HG02840 (cell line): Measurements from ENCODE around the gene FKBP8.

ENCODE experiments used
- ATAC-seq: cut with Tn5 transposase; IDR thresholded peaks from one replicate; pipeline ENCODE4 v1.9.1; 2021; ENCODE audit warnings: mild to moderate bottlenecking, moderate library complexity, moderate number of reproducible peaks; ENCODE audit not compliant: unreplicated experiment, low FRiP score

FKBP8 gene

DNA sequence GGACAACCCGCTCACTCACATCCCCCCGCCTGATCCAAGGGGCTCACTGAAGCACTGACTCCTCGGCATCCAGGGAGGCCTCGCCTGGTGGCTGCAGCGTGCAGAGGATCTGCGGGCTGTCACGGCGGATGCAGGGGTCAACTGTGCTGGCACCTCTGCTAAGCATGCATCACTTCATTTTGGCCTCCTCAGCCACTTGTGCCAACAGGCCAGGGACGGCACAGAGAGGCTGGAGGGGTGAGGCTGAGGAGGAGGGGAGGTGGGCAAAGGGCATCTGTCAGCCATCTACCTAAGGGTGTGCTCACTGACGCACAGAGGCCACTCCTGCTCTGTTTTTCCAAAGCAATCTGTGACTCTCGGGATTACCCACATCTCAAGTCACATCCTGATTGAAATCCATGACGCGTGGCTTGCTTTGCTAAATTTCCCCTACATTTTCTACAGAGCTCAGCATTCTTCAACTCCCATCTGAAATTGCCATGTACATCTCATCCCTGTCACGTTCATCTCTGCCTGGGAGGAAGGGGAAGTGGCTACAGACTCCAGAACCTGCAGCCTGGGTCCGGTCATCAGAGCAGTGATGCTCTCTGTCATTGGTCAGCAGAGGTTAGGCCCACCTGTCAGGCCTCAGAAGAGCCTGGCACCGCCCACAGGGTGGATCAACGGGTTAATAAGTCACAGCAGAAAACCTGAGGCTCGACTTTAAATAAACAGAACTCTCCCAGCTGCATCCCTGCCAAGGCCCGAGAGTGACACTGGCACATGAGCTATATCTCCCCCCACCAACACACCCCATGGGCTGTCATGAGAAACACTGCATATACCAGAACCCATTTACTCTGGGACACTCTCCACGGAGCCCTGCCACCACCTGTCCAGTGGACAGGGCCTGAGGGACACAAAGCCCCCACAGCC is 39.1 kb downstream of the FKBP8 start:
- peak; percentile 47 for ATAC-seq

DNA sequence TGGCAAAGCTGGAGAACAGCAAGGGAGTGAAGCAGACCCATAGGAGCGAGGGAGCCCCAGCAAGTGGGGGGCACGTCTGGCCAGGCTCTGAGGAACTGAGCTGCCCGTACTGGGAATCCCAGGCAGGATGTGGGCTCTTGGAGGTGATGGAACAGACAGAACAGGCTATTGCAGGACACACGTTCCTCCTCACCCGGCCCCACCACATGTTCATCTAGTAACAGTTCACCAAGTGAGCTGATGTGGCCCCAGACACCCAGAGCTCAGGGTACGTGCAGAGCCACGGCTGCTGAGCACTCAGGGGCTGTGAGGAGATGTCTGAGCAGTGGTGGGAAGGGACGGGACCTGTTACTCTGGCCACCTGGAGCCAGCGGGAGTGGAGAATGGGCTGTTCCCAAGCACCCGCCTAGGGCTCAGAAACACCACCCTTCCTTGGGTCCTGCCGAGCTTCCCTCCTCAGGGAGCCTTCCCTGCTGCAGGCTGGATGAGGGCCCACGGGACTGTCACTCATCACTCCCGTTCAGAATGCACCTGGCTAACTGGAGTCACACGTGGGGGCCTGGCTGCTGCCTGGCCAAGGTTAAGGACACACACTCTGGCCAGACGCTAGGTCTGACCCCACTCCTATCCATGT is 39.9 kb downstream of the FKBP8 start:
- no peak for ATAC-seq

GRCh38 chr19:18502638-18503294 is 40.6 kb downstream of the FKBP8 start:
- ATAC-seq = no peak

GRCh38 chr19:18502246-18502637 is 41.1 kb downstream of the FKBP8 start:
- no peak for ATAC-seq

- ATAC-seq = no peak
Measured at GRCh38 chr19:18501832-18502231, 41.5 kb downstream of the FKBP8 start.

DNA sequence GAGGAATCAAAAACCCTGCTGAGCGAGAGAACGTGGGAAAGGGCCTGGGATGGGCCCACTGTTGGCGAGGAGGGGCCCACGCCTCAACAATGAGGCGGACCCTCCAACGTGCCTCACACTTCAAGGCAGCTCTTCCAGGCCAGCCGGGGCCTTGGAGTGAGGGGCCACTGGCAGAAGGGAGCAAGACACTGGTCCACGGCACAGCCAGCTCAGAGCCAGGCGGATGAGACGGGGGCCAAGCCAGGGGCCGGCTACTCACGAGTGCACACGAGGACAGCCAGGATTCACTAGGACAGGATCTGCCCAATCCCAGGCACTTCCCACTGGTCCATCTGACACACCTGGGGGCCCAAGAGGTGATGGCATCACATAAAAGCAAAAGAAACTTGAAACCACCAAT is 42.0 kb downstream of the FKBP8 start:
- ATAC-seq = no peak

DNA sequence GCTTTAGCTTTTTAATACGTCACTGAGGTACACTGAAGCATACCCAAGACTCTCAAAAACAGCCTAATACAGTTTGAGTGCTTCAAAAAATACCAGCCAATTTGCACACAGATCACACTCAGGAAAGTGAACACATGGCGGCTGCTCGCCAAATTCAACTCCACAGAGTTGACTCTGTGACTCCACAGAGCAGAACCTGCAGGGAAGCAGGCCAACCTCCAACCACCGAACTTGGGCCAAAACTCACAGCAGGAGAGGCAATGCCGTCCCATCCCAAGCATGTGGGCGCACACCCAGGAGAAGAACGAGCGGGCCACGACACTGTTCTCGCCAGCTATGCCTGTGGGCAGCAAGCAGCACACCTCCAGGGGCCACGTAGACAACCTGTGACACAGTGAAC is 42.6 kb downstream of the FKBP8 start:
- no peak for ATAC-seq

GRCh38 chr19:18500376-18500775 is 43.0 kb downstream of the FKBP8 start:
- no peak for ATAC-seq

DNA sequence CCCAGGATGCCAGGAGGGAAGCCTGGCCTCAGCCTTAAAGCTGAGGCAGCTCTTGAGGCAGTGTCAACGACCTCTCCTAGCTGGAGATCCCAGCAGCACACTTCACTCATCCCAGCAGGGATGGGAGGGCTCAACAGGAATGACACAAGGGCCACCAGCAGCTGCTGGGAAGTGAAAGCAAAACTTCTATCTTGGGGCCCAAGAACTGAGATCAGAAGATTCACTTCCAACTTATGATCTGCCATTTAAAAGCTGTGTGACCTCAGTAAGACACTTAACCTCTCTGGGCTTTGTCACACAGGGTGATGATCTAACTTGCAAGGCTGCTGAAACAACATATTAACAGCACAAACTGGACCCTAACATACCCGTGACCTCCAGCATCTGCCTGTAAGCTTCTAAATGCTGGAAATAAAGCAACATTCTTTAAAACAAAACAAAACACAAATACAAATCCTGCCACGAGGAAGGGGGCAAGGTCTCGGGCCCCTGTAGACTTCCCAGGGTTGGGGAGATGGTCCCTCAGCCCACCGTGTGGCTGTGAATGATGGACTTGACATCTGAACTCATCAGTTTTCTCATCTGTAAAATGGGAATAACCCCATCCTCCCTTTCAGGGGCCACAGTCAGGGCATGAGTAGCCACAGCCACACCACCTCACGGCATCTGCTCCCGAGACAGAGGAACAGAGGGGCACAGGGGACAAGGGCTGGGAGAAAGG is 44.2 kb downstream of the FKBP8 start:
- no peak for ATAC-seq

DNA sequence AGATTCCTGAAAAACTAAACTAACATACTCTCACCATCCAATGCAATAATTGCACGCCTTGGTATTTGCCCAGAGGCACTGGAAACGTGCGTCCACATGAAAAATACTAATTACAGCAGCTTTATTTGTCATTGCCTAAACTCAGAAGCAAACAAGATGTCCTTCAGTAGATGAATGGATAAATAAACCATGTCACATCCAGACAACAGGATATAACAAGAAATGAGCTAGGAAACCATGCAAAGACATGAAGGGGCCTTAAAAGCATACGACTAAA is 46.5 kb downstream of the FKBP8 start:
- ATAC-seq = no peak

DNA sequence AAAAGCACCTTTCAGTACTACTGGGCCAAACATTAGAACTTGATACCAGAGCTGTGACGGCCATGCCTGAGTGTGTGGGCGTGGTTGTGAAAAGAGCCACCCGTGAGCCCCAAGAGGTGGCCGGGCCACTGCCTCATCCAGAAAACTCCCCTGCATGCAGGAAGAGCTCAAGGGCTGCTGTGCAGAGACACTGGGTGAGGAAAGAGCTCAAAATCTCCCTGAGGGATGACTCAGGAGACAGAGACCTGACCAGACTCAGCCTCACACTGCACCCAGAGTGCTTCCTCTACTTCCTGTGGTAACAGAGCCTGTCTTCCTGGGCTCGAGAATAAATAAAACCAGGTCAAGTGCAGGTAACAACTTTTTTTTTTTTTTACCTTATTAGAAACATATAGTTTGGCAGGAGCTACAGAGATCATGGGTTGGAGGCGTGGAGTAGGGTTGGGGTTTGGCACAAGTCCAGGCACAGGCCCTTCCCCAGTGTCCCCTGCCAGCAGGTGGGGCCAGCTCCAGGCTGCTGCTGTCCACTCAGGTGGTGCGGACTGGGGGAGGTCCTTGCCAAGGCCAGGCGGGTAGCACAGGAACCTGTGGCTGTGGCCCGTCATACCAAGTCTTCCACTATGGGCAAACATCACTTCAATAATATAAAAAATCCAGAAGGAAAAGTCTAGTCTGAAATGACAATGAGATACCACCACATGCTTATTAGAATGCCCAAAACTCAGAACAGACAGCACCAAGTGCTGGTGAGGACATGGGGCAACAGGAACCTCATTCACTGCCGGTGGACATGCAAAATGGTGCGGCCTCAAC is 47.0 kb downstream of the FKBP8 start:
- no peak for ATAC-seq

DNA sequence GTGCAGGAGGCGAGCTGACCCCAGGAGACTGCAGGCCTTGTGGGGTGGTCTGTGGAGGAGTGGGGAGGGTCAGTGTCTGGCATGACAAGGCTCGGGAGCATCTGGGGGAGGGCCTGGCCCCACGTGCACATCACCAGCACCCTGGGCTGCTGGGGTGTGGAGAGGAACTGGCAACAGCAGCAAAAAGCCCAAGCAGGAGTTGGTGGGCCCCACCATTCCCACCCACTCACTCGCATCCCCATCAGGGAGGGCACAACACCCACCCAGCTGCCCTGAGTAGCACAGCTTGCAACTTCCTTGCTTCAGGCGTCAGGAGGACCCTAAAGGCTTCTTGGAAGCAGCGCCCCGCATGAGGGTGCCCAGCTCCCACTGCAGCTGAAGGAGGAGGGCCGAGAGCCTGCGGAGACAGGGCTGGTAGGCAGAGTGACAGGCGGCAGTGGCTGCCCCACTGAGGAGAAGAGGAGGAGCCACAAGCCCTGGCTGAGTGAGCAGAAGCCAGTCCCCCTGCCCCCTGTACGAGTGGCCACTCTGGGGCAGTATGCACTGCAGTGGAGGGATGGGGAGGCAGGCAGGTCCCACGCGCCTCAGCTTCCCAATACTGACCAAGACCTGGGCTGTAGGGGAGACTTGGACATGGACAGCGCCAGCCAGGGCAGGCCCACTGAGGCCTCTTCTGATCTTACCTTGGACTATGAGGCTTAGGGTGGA is 48.0 kb downstream of the FKBP8 start:
- ATAC-seq = no peak

GRCh38 chr19:18494267-18494607 is 49.1 kb downstream of the FKBP8 start:
- no peak for ATAC-seq

GRCh38 chr19:18493440-18494266 is 49.7 kb downstream of the FKBP8 start:
- ATAC-seq = no peak

- no peak for ATAC-seq
Measured at GRCh38 chr19:18491995-18492953, 51.1 kb downstream of the FKBP8 start.

GRCh38 chr19:18490728-18491127 is 52.6 kb downstream of the FKBP8 start:
- ATAC-seq = no peak

DNA sequence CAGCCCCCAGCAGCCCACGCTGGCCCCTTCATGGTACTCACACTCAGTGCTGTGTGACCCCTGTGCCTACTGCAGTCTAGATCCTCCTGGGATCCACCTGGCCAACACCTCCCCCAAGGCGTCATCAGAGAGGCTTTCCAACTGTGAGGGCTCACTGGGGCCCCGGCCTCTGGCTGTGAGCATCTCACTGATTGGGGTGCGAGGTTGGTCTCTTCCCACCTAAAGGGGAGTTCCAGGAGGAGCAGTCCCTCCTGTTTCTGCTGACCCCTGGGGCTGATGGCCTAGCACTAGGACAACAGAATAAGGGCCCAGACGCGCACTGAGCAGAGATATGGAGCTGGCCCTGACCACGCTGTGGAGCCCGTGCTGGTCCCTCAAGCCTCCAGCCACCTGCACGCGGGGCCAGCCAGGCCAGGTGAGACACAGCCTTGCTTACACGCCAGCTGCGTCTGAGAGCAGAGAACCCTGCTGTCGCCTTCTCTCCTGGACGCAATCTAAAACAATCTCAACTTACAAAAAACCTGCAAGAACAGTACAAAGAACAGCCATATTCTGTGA is 53.7 kb downstream of the FKBP8 start:
- ATAC-seq = no peak
